ENCODE results near the gene HSBP1L1. TPM values are rescaled to one million over a fixed set of nuclear protein-coding genes. Genes with fewer than 3 reads are reported as not detected.

The HSBP1L1 gene
- total RNA-seq, 1 experiment from 2014 or later = not detected

DNA sequence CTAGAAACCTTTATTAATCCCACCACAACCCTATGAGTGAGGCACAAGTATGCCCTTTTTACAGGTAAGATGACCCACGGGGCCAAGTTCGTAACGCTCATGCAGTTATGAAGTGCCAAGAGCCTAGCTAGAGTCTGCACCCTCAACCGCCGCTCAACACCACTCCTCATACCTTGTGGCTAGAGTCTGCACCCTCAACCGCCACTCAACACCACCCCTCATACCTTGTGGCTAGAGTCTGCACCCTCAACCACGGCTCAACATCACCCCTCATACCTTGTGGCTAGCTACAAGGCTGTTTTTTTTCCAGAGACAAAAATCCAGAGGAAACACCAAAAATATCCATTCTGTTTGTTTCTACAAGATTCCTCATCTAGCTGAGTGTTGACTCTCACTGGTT lies 19.4 kb downstream of the HSBP1L1 start:
- H3K9me3 Mint-ChIP-seq = no peaks in the 10 kb centered on the region
- H4K8ac ChIP-seq (replicated peaks; ENCODE audit: insufficient read length, low read depth, low read length) = no peak overlapping the region
- no peak overlapping the region for H2BK20ac ChIP-seq (ENCODE audit: low read depth, low read length, poor library complexity, severe bottlenecking)
- H3K56ac ChIP-seq (ENCODE audit: insufficient read length, low read depth, low read length) = no peak overlapping the region
- H3K4ac ChIP-seq (ENCODE audit: low read depth, low read length) = no peak overlapping the region
- H2BK15ac ChIP-seq (ENCODE audit: low read depth, low read length) = no peak overlapping the region
- no peak overlapping the region for H4K5ac ChIP-seq (ENCODE audit: insufficient read length, low read depth, low read length)
- peaks cover 13% of the 10 kb centered on the region for H3K79me1 ChIP-seq (ENCODE audit: insufficient read depth, low read depth, low read length, poor library complexity, severe bottlenecking)
- H3K27me3 ChIP-seq (ENCODE audit: insufficient read depth, low read length) = no peaks in the 10 kb centered on the region
- H3K23ac ChIP-seq (ENCODE audit: insufficient read length, low read depth, low read length) = no peak overlapping the region
- no CpG with 5 or more reads among the region's 7 CpGs for WGBS (ENCODE audit: extremely low coverage, insufficient read length, low lambda C conversion rate)
- no peaks in the 10 kb centered on the region for H3K9me3 ChIP-seq (ENCODE audit: control insufficient read depth, low read depth, low read length)
- H3K14ac ChIP-seq (ENCODE audit: insufficient read depth, low read length) = no peak overlapping the region
- no peak overlapping the region for H2AK5ac ChIP-seq (ENCODE audit: insufficient read length, low read length)
- H3K27ac ChIP-seq (ENCODE audit: insufficient read length, low read depth, low read length) = no peak overlapping the region
- no peak overlapping the region for H2BK12ac ChIP-seq (ENCODE audit: insufficient read length, low read depth, low read length)
- H4K91ac ChIP-seq (ENCODE audit: insufficient read length, low read depth, low read length) = no peak overlapping the region
- peak overlapping the region in 2 of 3 experiments; percentile 1 to 25; a peak in 1 of 7 replicates for H3K27ac Mint-ChIP-seq
- H3K18ac ChIP-seq (ENCODE audit: insufficient read length, low read depth, low read length) = no peak overlapping the region
- peaks cover 30 to 47% (median 42%) of the 10 kb centered on the region in 3 experiments for H3K36me3 Mint-ChIP-seq (ENCODE audit: insufficient read depth in 1 of 3, low read depth in 3 of 3)
- H3K27me3 Mint-ChIP-seq (ENCODE audit: low read depth) = no peaks in the 10 kb centered on the region
- H3K23me2 ChIP-seq (ENCODE audit: insufficient read length, low read depth, low read length, poor library complexity, severe bottlenecking) = peaks cover 7% of the 10 kb centered on the region
- H3K4me1 ChIP-seq (ENCODE audit: insufficient read depth, low read length) = no peaks in the 10 kb centered on the region
- H3K4me3 Mint-ChIP-seq = no peak overlapping the region
- TF ChIP-seq, protein P1, sequence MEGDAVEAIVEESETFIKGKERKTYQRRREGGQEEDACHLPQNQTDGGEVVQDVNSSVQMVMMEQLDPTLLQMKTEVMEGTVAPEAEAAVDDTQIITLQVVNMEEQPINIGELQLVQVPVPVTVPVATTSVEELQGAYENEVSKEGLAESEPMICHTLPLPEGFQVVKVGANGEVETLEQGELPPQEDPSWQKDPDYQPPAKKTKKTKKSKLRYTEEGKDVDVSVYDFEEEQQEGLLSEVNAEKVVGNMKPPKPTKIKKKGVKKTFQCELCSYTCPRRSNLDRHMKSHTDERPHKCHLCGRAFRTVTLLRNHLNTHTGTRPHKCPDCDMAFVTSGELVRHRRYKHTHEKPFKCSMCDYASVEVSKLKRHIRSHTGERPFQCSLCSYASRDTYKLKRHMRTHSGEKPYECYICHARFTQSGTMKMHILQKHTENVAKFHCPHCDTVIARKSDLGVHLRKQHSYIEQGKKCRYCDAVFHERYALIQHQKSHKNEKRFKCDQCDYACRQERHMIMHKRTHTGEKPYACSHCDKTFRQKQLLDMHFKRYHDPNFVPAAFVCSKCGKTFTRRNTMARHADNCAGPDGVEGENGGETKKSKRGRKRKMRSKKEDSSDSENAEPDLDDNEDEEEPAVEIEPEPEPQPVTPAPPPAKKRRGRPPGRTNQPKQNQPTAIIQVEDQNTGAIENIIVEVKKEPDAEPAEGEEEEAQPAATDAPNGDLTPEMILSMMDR (conservative IDR thresholded peaks at IDR 0.05) = no peak
- no peak overlapping the region for H2AFZ ChIP-seq (ENCODE audit: low read length)
- DNase-seq = no peak
- H3K9ac ChIP-seq (ENCODE audit: extremely low read depth, insufficient read length, low read length) = no peak overlapping the region
- no peak overlapping the region for H3K4me2 ChIP-seq (ENCODE audit: insufficient read depth, insufficient read length, low read length)
- no peak overlapping the region for H3T11ph ChIP-seq (ENCODE audit: low read length)
- no peaks in the 10 kb centered on the region for H4K20me1 ChIP-seq (ENCODE audit: control insufficient read depth, insufficient read depth, insufficient read length)
- H3K79me2 ChIP-seq (ENCODE audit: insufficient read depth, low read length) = peaks cover 75% of the 10 kb centered on the region
- H3K4me1 Mint-ChIP-seq = peaks cover 9 to 12% of the 10 kb centered on the region in 2 experiments
- no peak overlapping the region for H2BK5ac ChIP-seq (ENCODE audit: insufficient read length, low read length)
- H2BK120ac ChIP-seq (ENCODE audit: low read depth, low read length, poor library complexity, severe bottlenecking) = no peak overlapping the region
